H1 (cell line): ENCODE data around the gene TMEM150B.

ENCODE experiments used
- POLR2A ChIP-seq, 2 experiments: IDR thresholded peaks; 1 replicate in 1 of 2; 2 replicates in 1 of 2; pipeline ENCODE4 v1.6.1; 2011; ENCODE audit warnings: low read depth in 2 of 2, low read length in 2 of 2, mild to moderate bottlenecking in 2 of 2; ENCODE audit errors: control extremely low read depth in 1 of 2
- TCF12 ChIP-seq: IDR thresholded peaks from 2 replicates; pipeline ENCODE4 v1.6.1; 2011; ENCODE audit warnings: low read depth, mild to moderate bottlenecking, low read length

GRCh38 chr19:55309448-55309847 is 15.7 kb downstream of the TMEM150B start:
- TF ChIP-seq POLR2A (IDR thresholded peaks at IDR 0.05; ENCODE audit: control extremely low read depth in 1 of 2, low read depth in 2 of 2, low read length in 2 of 2): no peak; a peak in 1 of 3 replicates
- TF ChIP-seq TCF12: no peak
